Endometrium (tissue), 2 donors: ENCODE data around the gene PML.
"Not testable (repeated sequence)": the region's sequence is repeated elsewhere in the genome, so short reads cannot be mapped to it uniquely, and the experiment has no call there.

Experiments used
- FAIRE-seq: peaks from 2 replicates; lab custom pipeline; 2012; peaks lifted over from hg19 to GRCh38; lab: Jason Lieb, UNC
- donor health status: control.
- donor health status: control.

Gene PML

GRCh38 chr15:73959012-73959581 lies 35.4 kb upstream of the PML start:
- no peak for FAIRE-seq

GRCh38 chr15:73959801-73960200 lies 34.7 kb upstream of the PML start:
- FAIRE-seq, result no peak

- not testable (repeated sequence) for FAIRE-seq
Observed at GRCh38 chr15:73960472-73961070, 33.9 kb upstream of the PML start.

GRCh38 chr15:73962433-73962832 lies 32.1 kb upstream of the PML start:
- no peak for FAIRE-seq

GRCh38 chr15:73964736-73965093 lies 29.8 kb upstream of the PML start:
- no peak for FAIRE-seq

- FAIRE-seq, result no peak
Observed at GRCh38 chr15:73965094-73965757, 29.3 kb upstream of the PML start.

- no peak for FAIRE-seq
Observed at GRCh38 chr15:73965758-73966113, 28.8 kb upstream of the PML start.

GRCh38 chr15:73968461-73968860 lies 26.1 kb upstream of the PML start:
- FAIRE-seq, result no peak

GRCh38 chr15:73969151-73969759 lies 25.3 kb upstream of the PML start:
- FAIRE-seq, result no peak

GRCh38 chr15:73972984-73973682 lies 21.4 kb upstream of the PML start:
- FAIRE-seq, result no peak

- FAIRE-seq, result not testable (repeated sequence)
Observed at GRCh38 chr15:73973683-73974200, 20.8 kb upstream of the PML start.

- not testable (repeated sequence) for FAIRE-seq
Observed at GRCh38 chr15:73975440-73976125, 18.9 kb upstream of the PML start.

GRCh38 chr15:73978896-73979295 lies 15.6 kb upstream of the PML start:
- no peak for FAIRE-seq

- no peak for FAIRE-seq
Observed at GRCh38 chr15:73979636-73980035, 14.9 kb upstream of the PML start.

- FAIRE-seq, result no peak
Observed at GRCh38 chr15:73981761-73982221, 12.7 kb upstream of the PML start.

- no peak for FAIRE-seq
Observed at GRCh38 chr15:73982222-73982962, 12.1 kb upstream of the PML start.

- FAIRE-seq, result no peak
Observed at GRCh38 chr15:73983211-73983727, 11.2 kb upstream of the PML start.

- FAIRE-seq, result no peak
Observed at GRCh38 chr15:73983773-73984172, 10.7 kb upstream of the PML start.

GRCh38 chr15:73984208-73984979 lies 10.1 kb upstream of the PML start:
- FAIRE-seq, result no peak
